H9 (cell line): ENCODE data around the gene IREB2. TPM values are rescaled to one million over a fixed set of nuclear protein-coding genes. Genes with fewer than 3 reads are reported as not detected.
A peak's percentile ranks its signal among the peaks of the same experiment; 100 is the strongest.

Source experiments
- DNase-seq: peaks from one replicate; pipeline ENCODE4 v3.0.0-alpha.2; 2017
- H2AFZ ChIP-seq: one replicate; pipeline ENCODE4 v1.6.1; 2013; ENCODE audit warnings: mild to moderate bottlenecking, low read length, control low read depth, moderate library complexity
- H2AK5ac ChIP-seq: 2 replicates; pipeline ENCODE4 v1.6.1; 2013; ENCODE audit warnings: low read length, control low read depth, mixed read lengths; ENCODE audit not compliant: insufficient read length
- H2BK120ac ChIP-seq: one replicate; pipeline ENCODE4 v1.6.1; 2013; ENCODE audit warnings: low read depth, mild to moderate bottlenecking, low read length, control low read depth, inconsistent platforms; ENCODE audit not compliant: poor library complexity, severe bottlenecking
- H2BK12ac ChIP-seq: 2 replicates; pipeline ENCODE4 v1.6.1; 2013; ENCODE audit warnings: low read length, control low read depth, mixed read lengths, low read depth; ENCODE audit not compliant: insufficient read length
- H2BK15ac ChIP-seq: 2 replicates; pipeline ENCODE4 v1.6.1; 2013; ENCODE audit warnings: low read depth, low read length, control low read depth
- H2BK20ac ChIP-seq: one replicate; pipeline ENCODE4 v1.6.1; 2013; ENCODE audit warnings: low read depth, mild to moderate bottlenecking, low read length, control low read depth, inconsistent platforms; ENCODE audit not compliant: poor library complexity, severe bottlenecking
- H2BK5ac ChIP-seq: 2 replicates; pipeline ENCODE4 v1.6.1; 2013; ENCODE audit warnings: low read length, control low read depth, mixed read lengths; ENCODE audit not compliant: insufficient read length
- H3K14ac ChIP-seq: 2 replicates; pipeline ENCODE4 v1.6.1; 2013; ENCODE audit warnings: low read length, control low read depth; ENCODE audit not compliant: insufficient read depth
- H3K18ac ChIP-seq: 2 replicates; pipeline ENCODE4 v1.6.1; 2013; ENCODE audit warnings: low read depth, mild to moderate bottlenecking, mixed read lengths, low read length, control low read depth; ENCODE audit not compliant: insufficient read length
- H3K23ac ChIP-seq: 2 replicates; pipeline ENCODE4 v1.6.1; 2013; ENCODE audit warnings: low read length, control low read depth, mixed read lengths, low read depth; ENCODE audit not compliant: insufficient read length
- H3K23me2 ChIP-seq: 2 replicates; pipeline ENCODE4 v1.6.1; 2013; ENCODE audit warnings: low read depth, mild to moderate bottlenecking, mixed read lengths, low read length, control low read depth; ENCODE audit not compliant: insufficient read length, poor library complexity, severe bottlenecking
- H3K27ac ChIP-seq: 2 replicates; pipeline ENCODE4 v1.5.1; 2013; ENCODE audit warnings: low read length, control low read depth, mixed read lengths, low read depth; ENCODE audit not compliant: insufficient read length
- H3K27me3 ChIP-seq: 2 replicates; pipeline ENCODE4 v1.6.1; 2013; ENCODE audit warnings: low read length, control low read depth, inconsistent platforms; ENCODE audit not compliant: insufficient read depth
- H3K4ac ChIP-seq: 2 replicates; pipeline ENCODE4 v1.6.1; 2013; ENCODE audit warnings: low read depth, mild to moderate bottlenecking, control low read depth, inconsistent platforms, low read length, moderate library complexity
- H3K4me1 ChIP-seq: 2 replicates; pipeline ENCODE4 v1.6.1; 2013; ENCODE audit warnings: low read length, control low read depth, inconsistent platforms; ENCODE audit not compliant: insufficient read depth
- H3K4me2 ChIP-seq: 2 replicates; pipeline ENCODE4 v1.6.1; 2013; ENCODE audit warnings: low read length, control low read depth, mixed read lengths; ENCODE audit not compliant: insufficient read length, insufficient read depth
- H3K56ac ChIP-seq: 2 replicates; pipeline ENCODE4 v1.6.1; 2013; ENCODE audit warnings: low read depth, mild to moderate bottlenecking, mixed read lengths, low read length, control low read depth; ENCODE audit not compliant: insufficient read length
- H3K79me1 ChIP-seq: 2 replicates; pipeline ENCODE4 v1.6.1; 2013; ENCODE audit warnings: low read depth, mild to moderate bottlenecking, moderate library complexity, low read length, control low read depth, inconsistent platforms; ENCODE audit not compliant: insufficient read depth, poor library complexity, severe bottlenecking
- H3K79me2 ChIP-seq: 2 replicates; pipeline ENCODE4 v1.6.1; 2013; ENCODE audit warnings: low read length, control low read depth, inconsistent platforms; ENCODE audit not compliant: insufficient read depth
- H3K9ac ChIP-seq: 2 replicates; pipeline ENCODE4 v1.6.1; 2013; ENCODE audit warnings: low read length, control low read depth, mixed read lengths; ENCODE audit not compliant: insufficient read length; ENCODE audit errors: extremely low read depth
- H3K9me3 ChIP-seq: one replicate; pipeline ENCODE4 v1.6.1; 2013; ENCODE audit warnings: low read depth, low read length, inconsistent platforms; ENCODE audit not compliant: control insufficient read depth
- H3T11ph ChIP-seq: one replicate; pipeline ENCODE4 v1.6.1; 2013; ENCODE audit warnings: mild to moderate bottlenecking, low read length, control low read depth, inconsistent platforms
- H4K20me1 ChIP-seq: one replicate; pipeline ENCODE4 v1.6.1; 2013; ENCODE audit not compliant: control insufficient read depth, insufficient read length, insufficient read depth
- H4K5ac ChIP-seq: 2 replicates; pipeline ENCODE4 v1.6.1; 2013; ENCODE audit warnings: low read depth, mild to moderate bottlenecking, mixed read lengths, low read length, control low read depth; ENCODE audit not compliant: insufficient read length
- H4K8ac ChIP-seq: replicated peaks from 2 replicates; pipeline ENCODE4 v1.6.1; 2013; ENCODE audit warnings: low read length, control low read depth, mixed read lengths, low read depth; ENCODE audit not compliant: insufficient read length
- H4K91ac ChIP-seq: 2 replicates; pipeline ENCODE4 v1.6.1; 2013; ENCODE audit warnings: low read depth, mild to moderate bottlenecking, moderate library complexity, mixed read lengths, low read length, control low read depth; ENCODE audit not compliant: insufficient read length
- H3K27ac Mint-ChIP-seq, 3 experiments: 2 replicates in 2 of 3; 3 replicates in 1 of 3; pipeline ENCODE4 v1.8.0; 2020 to 2021; ENCODE audit warnings: mixed read lengths in 3 of 3, mild to moderate bottlenecking in 1 of 3, moderate library complexity in 1 of 3
- H3K27me3 Mint-ChIP-seq: 2 replicates; pipeline ENCODE4 v1.8.0; 2021; ENCODE audit warnings: low read depth, mild to moderate bottlenecking, moderate library complexity, mixed read lengths
- H3K36me3 Mint-ChIP-seq, 3 experiments: 2 replicates in 2 of 3; 3 replicates in 1 of 3; pipeline ENCODE4 v1.8.0; 2020 to 2021; ENCODE audit warnings: low read depth in 3 of 3, mixed read lengths in 3 of 3; ENCODE audit not compliant: insufficient read depth in 1 of 3
- H3K4me1 Mint-ChIP-seq, 2 experiments: 2 replicates each; pipeline ENCODE4 v1.8.0; 2020; ENCODE audit warnings: mixed read lengths in 2 of 2
- H3K4me3 Mint-ChIP-seq, 2 experiments: 2 replicates in 1 of 2; 3 replicates in 1 of 2; pipeline ENCODE4 v1.8.0; 2020 to 2021; ENCODE audit warnings: mild to moderate bottlenecking in 2 of 2, mixed read lengths in 2 of 2, moderate library complexity in 1 of 2
- H3K9me3 Mint-ChIP-seq, 2 experiments: 2 replicates in 1 of 2; 3 replicates in 1 of 2; pipeline ENCODE4 v1.8.0; 2020; ENCODE audit warnings: mild to moderate bottlenecking in 2 of 2, mixed read lengths in 2 of 2, moderate library complexity in 1 of 2
- CTCF ChIP-seq: fragments of 200-600 bp; sonication (generic); conservative IDR thresholded peaks from 3 replicates; pipeline ENCODE4 v1.8.0; 2021; ENCODE audit warnings: antibody characterized with exemption, mild to moderate bottlenecking
- WGBS: extraction: QIAGEN DNeasy Blood & Tissue Kit; methylation state at CpG from one replicate; pipeline ENCODE4 v1.1.7; 2013; ENCODE audit warnings: missing lambda C conversion rate, low lambda C conversion rate, mixed read lengths; ENCODE audit not compliant: insufficient read length; ENCODE audit errors: extremely low coverage; 5-methylcytosine and 5-hydroxymethylcytosine counted together
- total RNA-seq: library from RNA; stranded (reverse); gene quantifications from 2 replicates; pipeline ENCODE4 v1.2.1, GENCODE V29; 2021

The IREB2 gene
- total RNA-seq, 1 experiment from 2014 or later = 87.6 TPM

GRCh38 chr15:78456426-78456825 is 18.4 kb downstream of the IREB2 start:
- TF ChIP-seq CTCF = no peak
- H4K91ac ChIP-seq = no peak overlapping the region
- H2BK12ac ChIP-seq = no peak overlapping the region
- no peak overlapping the region for H2BK5ac ChIP-seq
- H3K36me3 Mint-ChIP-seq = peaks cover 0 to 4% (median 0%) of the 10 kb centered on the region in 3 experiments; a peak in 1 of 7 replicates
- no peaks in the 10 kb centered on the region for H3K9me3 Mint-ChIP-seq
- H4K20me1 ChIP-seq = no peaks in the 10 kb centered on the region
- no peaks in the 10 kb centered on the region for H3K9me3 ChIP-seq
- H3K23me2 ChIP-seq = no peaks in the 10 kb centered on the region
- no peak overlapping the region for H2BK20ac ChIP-seq
- H3K9ac ChIP-seq = no peak overlapping the region
- no peak overlapping the region for H3K4ac ChIP-seq
- H3K56ac ChIP-seq = no peak overlapping the region
- H3K4me3 Mint-ChIP-seq = no peak overlapping the region
- no peak for DNase-seq
- no peak overlapping the region for H2AK5ac ChIP-seq
- no peak overlapping the region for H2AFZ ChIP-seq
- no peaks in the 10 kb centered on the region for H3K27me3 Mint-ChIP-seq
- H3K4me1 ChIP-seq = peaks cover 10% of the 10 kb centered on the region; the same call in 1 of the 2 replicates
- no peak overlapping the region for H3K18ac ChIP-seq
- H3T11ph ChIP-seq = no peak overlapping the region
- H4K5ac ChIP-seq = no peak overlapping the region
- no peaks in the 10 kb centered on the region for H3K27me3 ChIP-seq
- H2BK120ac ChIP-seq = no peak overlapping the region
- peaks cover 31 to 43% of the 10 kb centered on the region in 2 experiments for H3K4me1 Mint-ChIP-seq
- H3K79me1 ChIP-seq = peaks cover 13% of the 10 kb centered on the region
- no peak overlapping the region for H3K4me2 ChIP-seq
- no peak overlapping the region for H3K14ac ChIP-seq
- H3K27ac Mint-ChIP-seq = peak overlapping the region in 1 of 3 experiments; percentile 23; a peak in 1 of 7 replicates
- no peak overlapping the region for H4K8ac ChIP-seq
- WGBS = no CpG with 5 or more reads among the region's 7 CpGs
- no peak overlapping the region for H2BK15ac ChIP-seq
- no peak overlapping the region for H3K23ac ChIP-seq
- H3K27ac ChIP-seq = no peak overlapping the region
- H3K79me2 ChIP-seq = peaks cover 39% of the 10 kb centered on the region; the same call in 1 of the 2 replicates
